Suprapubic skin (tissue), 4 donors: ENCODE results near the gene PIAS1. TPM values are rescaled to one million over a fixed set of nuclear protein-coding genes. Genes with fewer than 3 reads are reported as not detected.

Source experiments
- DNase-seq, 2 donors: peaks; one replicate each; pipeline ENCODE4 v3.0.0-alpha.2; 2019; ENCODE audit warnings: low spot score in 2 of 2
- H3K27ac ChIP-seq: fragments of 200-600 bp; sonication (generic); one replicate; pipeline ENCODE4 v1.5.1; 2019
- H3K27me3 ChIP-seq: fragments of 200-600 bp; sonication (generic); one replicate; pipeline ENCODE4 v1.5.1; 2019
- H3K36me3 ChIP-seq: fragments of 200-600 bp; sonication (generic); one replicate; pipeline ENCODE4 v1.5.1; 2019
- H3K4me1 ChIP-seq: fragments of 200-600 bp; sonication (generic); one replicate; pipeline ENCODE4 v1.5.1; 2019
- H3K4me3 ChIP-seq: fragments of 200-600 bp; sonication (generic); one replicate; pipeline ENCODE4 v1.5.1; 2019; ENCODE audit warnings: mild to moderate bottlenecking
- H3K9me3 ChIP-seq: fragments of 200-600 bp; sonication (generic); one replicate; pipeline ENCODE4 v1.5.1; 2019
- CTCF ChIP-seq, 2 donors: fragments of 200-600 bp in 1 of 2; fragments of 450-650 bp in 1 of 2; sonication (generic) in 1 of 2; IDR thresholded peaks; one replicate each; pipeline ENCODE4 v1.5.1; 2016 to 2019; ENCODE audit warnings: antibody characterized with exemption in 2 of 2, mild to moderate bottlenecking in 1 of 2, moderate library complexity in 1 of 2
- EP300 ChIP-seq: sonication (generic); formaldehyde crosslinking; IDR thresholded peaks from one replicate; pipeline ENCODE4 v1.6.1; 2017; ENCODE audit warnings: antibody characterized with exemption
- POLR2A ChIP-seq, 2 donors: fragments of 450-650 bp; IDR thresholded peaks; one replicate each; pipeline ENCODE4 v1.6.1; 2017; ENCODE audit warnings: antibody characterized with exemption in 2 of 2, mild to moderate bottlenecking in 2 of 2, moderate library complexity in 2 of 2
- POLR2AphosphoS5 ChIP-seq, 3 donors: sonication (generic); formaldehyde crosslinking; IDR thresholded peaks; one replicate each; pipeline ENCODE4 v1.6.1; 2017; ENCODE audit warnings: antibody characterized with exemption in 3 of 3
- WGBS: methylation state at CpG from one replicate; pipeline ENCODE4 v1.1.5; 2018; 5-methylcytosine and 5-hydroxymethylcytosine counted together
- total RNA-seq, 4 donors: library from RNA; depleted of rRNA; stranded (reverse); fragments of >200 nt; gene quantifications; one replicate each; pipeline ENCODE4 v1.1.0, GENCODE V29; 2016

The PIAS1 gene
- total RNA-seq, 4 donors from 2014 or later: 43.7 to 71.5 (median 52.5) TPM

GRCh38 chr15:68015244-68015643, 38.9 kb upstream of the PIAS1 start:
- no peak overlapping the region for H3K4me3 ChIP-seq
- TF ChIP-seq POLR2A (IDR thresholded peaks at IDR 0.05) (no peak), CTCF (IDR thresholded peaks at IDR 0.05) (no peak), EP300 (no peak), POLR2AphosphoS5 (IDR thresholded peaks at IDR 0.05) (no peak)
- H3K4me1 ChIP-seq: peaks cover 12% of the 10 kb centered on the region
- H3K9me3 ChIP-seq: no peaks in the 10 kb centered on the region
- DNase-seq: no peak
- no peaks in the 10 kb centered on the region for H3K27me3 ChIP-seq
- H3K27ac ChIP-seq: no peak overlapping the region
- WGBS: 87% methylated on average over 3 of the region's 3 CpGs
- no peaks in the 10 kb centered on the region for H3K36me3 ChIP-seq

GRCh38 chr15:68017201-68017600, 36.9 kb upstream of the PIAS1 start:
- peaks cover 20% of the 10 kb centered on the region for H3K4me1 ChIP-seq
- WGBS: 56% methylated on average over 6 of the region's 6 CpGs
- TF ChIP-seq CTCF (IDR thresholded peaks at IDR 0.05): no peak
- no peak for TF ChIP-seq EP300
- TF ChIP-seq POLR2AphosphoS5 (IDR thresholded peaks at IDR 0.05): no peak
- no peak for TF ChIP-seq POLR2A (IDR thresholded peaks at IDR 0.05)
- DNase-seq: no peak
- no peak overlapping the region for H3K27ac ChIP-seq
- no peaks in the 10 kb centered on the region for H3K27me3 ChIP-seq
- no peaks in the 10 kb centered on the region for H3K9me3 ChIP-seq
- no peak overlapping the region for H3K4me3 ChIP-seq
- H3K36me3 ChIP-seq: no peaks in the 10 kb centered on the region

GRCh38 chr15:68018797-68019444, 35.2 kb upstream of the PIAS1 start:
- Histone ChIP-seq H3K27me3 (no peaks in the 10 kb centered on the region), H3K27ac (no peak overlapping the region), H3K36me3 (no peaks in the 10 kb centered on the region), H3K4me3 (no peak overlapping the region), H3K9me3 (no peaks in the 10 kb centered on the region), H3K4me1 (peaks cover 15% of the 10 kb centered on the region)
- TF ChIP-seq CTCF (IDR thresholded peaks at IDR 0.05) (no peak), POLR2AphosphoS5 (IDR thresholded peaks at IDR 0.05) (no peak), EP300 (no peak), POLR2A (IDR thresholded peaks at IDR 0.05) (no peak)
- WGBS: 92% methylated on average over 5 of the region's 5 CpGs
- no peak for DNase-seq

GRCh38 chr15:68019814-68020525, 34.1 kb upstream of the PIAS1 start:
- Histone ChIP-seq H3K9me3 (no peaks in the 10 kb centered on the region), H3K27ac (no peak overlapping the region), H3K4me1 (peaks cover 15% of the 10 kb centered on the region), H3K36me3 (no peaks in the 10 kb centered on the region), H3K27me3 (no peaks in the 10 kb centered on the region), H3K4me3 (no peak overlapping the region)
- DNase-seq: no peak
- WGBS: 38% methylated on average over 4 of the region's 9 CpGs
- no peak for TF ChIP-seq POLR2AphosphoS5 (IDR thresholded peaks at IDR 0.05)
- no peak for TF ChIP-seq CTCF (IDR thresholded peaks at IDR 0.05)
- no peak for TF ChIP-seq EP300
- TF ChIP-seq POLR2A (IDR thresholded peaks at IDR 0.05): no peak

GRCh38 chr15:68020685-68021084, 33.4 kb upstream of the PIAS1 start:
- DNase-seq: no peak
- Histone ChIP-seq H3K27me3 (no peaks in the 10 kb centered on the region), H3K4me1 (peaks cover 15% of the 10 kb centered on the region), H3K4me3 (no peak overlapping the region), H3K9me3 (no peaks in the 10 kb centered on the region), H3K27ac (no peak overlapping the region), H3K36me3 (no peaks in the 10 kb centered on the region)
- 69% methylated on average over 3 of the region's 3 CpGs for WGBS
- TF ChIP-seq POLR2AphosphoS5 (IDR thresholded peaks at IDR 0.05) (no peak), EP300 (no peak), POLR2A (IDR thresholded peaks at IDR 0.05) (no peak), CTCF (IDR thresholded peaks at IDR 0.05) (no peak)
